Endothelial cell of umbilical vein (primary cell): ENCODE results near the gene RGS19. TPM values are rescaled to one million over a fixed set of nuclear protein-coding genes. Genes with fewer than 3 reads are reported as not detected.

ENCODE experiments used
- BruUV-seq: library from RNA; stranded (reverse); fragments of 400-500 nt; replicated peaks from 2 replicates; lab custom pipeline; 2021; lab: Mats Ljungman, UMichigan
- CTCF ChIA-PET: fragments of 300-600, 350-600 bp; sonication (Branson Sonifier 250); formaldehyde crosslinking; loops from one replicate; lab custom pipeline; 2021; ENCODE audit warnings: antibody characterized with exemption, inconsistent platforms; lab: Charles Lee
- POLR2A ChIA-PET: fragments of 300-600, 350-600 bp; sonication (Branson Sonifier 250); formaldehyde crosslinking; loops from one replicate; lab custom pipeline; 2021; ENCODE audit warnings: antibody characterized with exemption, inconsistent platforms; lab: Charles Lee
- DNase-seq: peaks from one replicate; pipeline ENCODE4 v3.0.0-alpha.2; 2011; ENCODE audit warnings: low read depth, low spot score
- FAIRE-seq: peaks from 2 replicates; lab custom pipeline; 2011; peaks lifted over from hg19 to GRCh38; lab: Jason Lieb, UNC
- H2AFZ ChIP-seq: 2 replicates; pipeline ENCODE4 v1.6.0; 2012; ENCODE audit warnings: low read depth, low read length, control low read depth, inconsistent platforms
- H3K27ac ChIP-seq: 2 replicates; pipeline ENCODE4 v1.5.1; 2011; ENCODE audit warnings: low read depth, mild to moderate bottlenecking, control low read depth, low read length, moderate library complexity; ENCODE audit not compliant: insufficient read depth
- H3K27me3 ChIP-seq, 2 experiments: 2 replicates each; pipeline versions ENCODE4 v1.6.0 to v1.6.1; 2011; ENCODE audit warnings: low read length in 2 of 2, mixed read lengths in 1 of 2; ENCODE audit not compliant: control insufficient read depth in 2 of 2, insufficient read depth in 2 of 2
- H3K36me3 ChIP-seq, 2 experiments: 2 replicates in 1 of 2; 3 replicates in 1 of 2; pipeline ENCODE4 v1.5.1; 2011; ENCODE audit warnings: low read length in 2 of 2, mild to moderate bottlenecking in 1 of 2, moderate library complexity in 1 of 2; ENCODE audit not compliant: control insufficient read depth in 2 of 2, insufficient read depth in 2 of 2; ENCODE audit errors: extremely low read depth in 1 of 2
- H3K4me1 ChIP-seq: 3 replicates; pipeline ENCODE4 v1.5.1; 2011; ENCODE audit warnings: mild to moderate bottlenecking, low read length; ENCODE audit not compliant: control insufficient read depth, insufficient read depth; ENCODE audit errors: extremely low read depth
- H3K4me2 ChIP-seq: 2 replicates; pipeline ENCODE4 v1.6.1; 2011; ENCODE audit warnings: low read length, control low read depth, mixed read lengths; ENCODE audit not compliant: insufficient read depth
- H3K4me3 ChIP-seq, 3 experiments: fragments of 200-600 bp in 1 of 3; sonication (generic), shearing (Covaris generic) in 1 of 3; replicated peaks in 1 of 3; 2 replicates each; pipeline ENCODE4 v1.5.1; 2011 to 2016; ENCODE audit warnings: control low read depth in 3 of 3, low read length in 3 of 3, mild to moderate bottlenecking in 2 of 3, inconsistent platforms in 1 of 3, low read depth in 1 of 3, moderate library complexity in 1 of 3; ENCODE audit not compliant: insufficient read depth in 1 of 3
- H3K79me2 ChIP-seq: 2 replicates; pipeline ENCODE4 v1.6.0; 2012; ENCODE audit warnings: low read length, inconsistent platforms; ENCODE audit not compliant: control insufficient read depth, insufficient read depth
- H3K9ac ChIP-seq: replicated peaks from 2 replicates; pipeline ENCODE3; 2011; ENCODE audit warnings: low read length, control low read depth; ENCODE audit not compliant: insufficient read depth; ENCODE audit errors: extremely low read depth
- H3K9me1 ChIP-seq: replicated peaks from 3 replicates; pipeline ENCODE4 v1.6.0; 2011; ENCODE audit warnings: mild to moderate bottlenecking, low read length; ENCODE audit not compliant: control insufficient read depth, insufficient read depth; ENCODE audit errors: extremely low read depth
- H3K9me3 ChIP-seq: replicated peaks from 2 replicates; pipeline ENCODE4 v1.5.1; 2012; ENCODE audit warnings: low read length, inconsistent platforms; ENCODE audit not compliant: control insufficient read depth, insufficient read depth
- H4K20me1 ChIP-seq: replicated peaks from 2 replicates; pipeline ENCODE3; 2011; ENCODE audit warnings: mild to moderate bottlenecking, low read length; ENCODE audit not compliant: control insufficient read depth, insufficient read depth; ENCODE audit errors: extremely low read depth
- CTCF ChIP-seq, 2 donors: IDR thresholded peaks; 1 replicate in 1 of 2; 2 replicates in 1 of 2; pipeline ENCODE4 v1.5.1; 2011; ENCODE audit warnings: low read length in 2 of 2, mild to moderate bottlenecking in 2 of 2, moderate library complexity in 2 of 2, control low read depth in 1 of 2, inconsistent platforms in 1 of 2, low read depth in 1 of 2; ENCODE audit not compliant: insufficient read depth in 1 of 2; ENCODE audit errors: extremely low read depth in 1 of 2
- EZH2 ChIP-seq: IDR thresholded peaks from 2 replicates; pipeline ENCODE4 v1.6.1; 2012; ENCODE audit warnings: borderline replicate concordance, low read depth, mild to moderate bottlenecking, moderate library complexity, low read length, inconsistent platforms; ENCODE audit not compliant: severe bottlenecking
- FOS ChIP-seq: IDR thresholded peaks from 2 replicates; pipeline ENCODE4 v1.6.1; 2011; ENCODE audit warnings: mild to moderate bottlenecking, low read length, moderate library complexity, borderline replicate concordance; ENCODE audit not compliant: insufficient read depth
- GATA2 ChIP-seq: IDR thresholded peaks from 2 replicates; pipeline ENCODE4 v1.7.0; 2011; ENCODE audit warnings: low read depth, mild to moderate bottlenecking, moderate library complexity, mixed read lengths, low read length; ENCODE audit not compliant: insufficient read length, insufficient read depth
- JUN ChIP-seq: IDR thresholded peaks from 2 replicates; pipeline ENCODE4 v1.6.1; 2011; ENCODE audit warnings: borderline replicate concordance, low read depth; ENCODE audit not compliant: insufficient read length, insufficient read depth
- MAX ChIP-seq: IDR thresholded peaks from 2 replicates; pipeline ENCODE4 v1.6.1; 2011; ENCODE audit not compliant: insufficient read depth, insufficient read length
- MYC ChIP-seq: IDR thresholded peaks from one replicate; pipeline ENCODE4 v1.6.1; 2011; ENCODE audit warnings: mild to moderate bottlenecking, low read depth, low read length
- POLR2A ChIP-seq: IDR thresholded peaks from 2 replicates; pipeline ENCODE4 v1.6.1; 2012; ENCODE audit warnings: low read depth, mild to moderate bottlenecking, control low read depth, low read length
- POLR2AphosphoS5 ChIP-seq: IDR thresholded peaks from 2 replicates; pipeline ENCODE4 v1.6.1; 2012; ENCODE audit warnings: low read depth, mild to moderate bottlenecking, control low read depth, low read length, moderate library complexity; ENCODE audit not compliant: insufficient read depth
- dilution Hi-C: fragments of 300-500 bp; cut with MboI; formaldehyde crosslinking; loops from one replicate; pipeline ENCODE4 v1.15.0; 2019; ENCODE audit warnings: low sequenced_read_pairs; ENCODE audit not compliant: extremely low pct_ligation_motif_present
- intact Hi-C: fragments of 100-400 bp; cut with micrococcal nuclease; formaldehyde crosslinking; loops from one replicate; pipeline ENCODE4 v1.10.0; 2022
- polyA plus RNA-seq, 4 experiments: library from polyadenylated mRNA; depleted of rRNA in 3 of 4; stranded (reverse) in 3 of 4; unstranded in 1 of 4; fragments of >200 nt; gene quantifications; 2 replicates each; pipeline versions ENCODE4 v1.2.1 to v1.2.3, GENCODE V29; 2011 to 2012; ENCODE audit warnings: missing spikeins in 1 of 4
- total RNA-seq: library from RNA; stranded (reverse); gene quantifications from 2 replicates; pipeline ENCODE4 v1.2.3, GENCODE V29; 2021

RGS19 gene
- total and polyA plus RNA-seq, 2 donors (not counting 3 experiments of a cell fraction or from before 2014, with no cell fraction given), result 27.8 to 33.7 TPM

- no peaks in the 10 kb centered on the region for H3K27me3 ChIP-seq
- no peak for TF ChIP-seq GATA2
- no peak for TF ChIP-seq POLR2AphosphoS5
- BruUV-seq, result no TSS peak
- POLR2A ChIA-PET, result no interaction called here
- no peaks in the 10 kb centered on the region for H4K20me1 ChIP-seq
- H3K9me3 ChIP-seq, result no peaks in the 10 kb centered on the region
- no peak overlapping the region for H3K27ac ChIP-seq
- DNase-seq, result no peak
- H3K36me3 ChIP-seq, result no peaks in the 10 kb centered on the region
- dilution Hi-C loops (no loop called here), intact Hi-C loops (no loop called here)
- H3K4me2 ChIP-seq, result no peak overlapping the region
- H3K9me1 ChIP-seq, result no peaks in the 10 kb centered on the region
- no peak overlapping the region for H3K9ac ChIP-seq
- H3K79me2 ChIP-seq, result no peaks in the 10 kb centered on the region
- CTCF ChIA-PET, result interaction anchor here (1.5 to 1.6 kb wide), 2 partner anchors 12 to 76 kb away, joined by 6 to 9 read pairs; no protein-coding TSS in a partner anchor
- no peaks in the 10 kb centered on the region for H3K4me1 ChIP-seq
- no peak overlapping the region for H2AFZ ChIP-seq
- H3K4me3 ChIP-seq, result no peak overlapping the region
- no peak for FAIRE-seq
Measured at GRCh38 chr20:64114356-64114971, 35.1 kb upstream of the RGS19 start.

GRCh38 chr20:64113796-64114355 is 34.6 kb upstream of the RGS19 start:
- H3K9ac ChIP-seq, result no peak overlapping the region
- H3K27me3 ChIP-seq, result no peaks in the 10 kb centered on the region
- BruUV-seq, result no TSS peak
- no peak overlapping the region for H3K27ac ChIP-seq
- no peak for DNase-seq
- H3K79me2 ChIP-seq, result no peaks in the 10 kb centered on the region
- dilution Hi-C loops (no loop called here), intact Hi-C loops (no loop called here)
- no peaks in the 10 kb centered on the region for H3K9me1 ChIP-seq
- ChIA-PET CTCF (interaction anchor here (1.0 to 1.5 kb wide), 2 partner anchors 11 to 75 kb away, joined by 3 to 6 read pairs; no protein-coding TSS in a partner anchor), POLR2A (no interaction called here)
- no peaks in the 10 kb centered on the region for H3K4me1 ChIP-seq
- H3K4me2 ChIP-seq, result no peak overlapping the region
- no peak overlapping the region for H3K4me3 ChIP-seq
- H3K9me3 ChIP-seq, result no peaks in the 10 kb centered on the region
- H2AFZ ChIP-seq, result no peak overlapping the region
- H4K20me1 ChIP-seq, result no peaks in the 10 kb centered on the region
- FAIRE-seq, result no peak
- H3K36me3 ChIP-seq, result no peaks in the 10 kb centered on the region
- no peak for TF ChIP-seq POLR2A
- no peak for TF ChIP-seq CTCF (IDR thresholded peaks at IDR 0.05; ENCODE audit: extremely low read depth in 1 of 2, insufficient read depth in 1 of 2, low read depth in 1 of 2, low read length in 2 of 2)
- no peak for TF ChIP-seq MAX
- TF ChIP-seq MYC, result no peak
- TF ChIP-seq GATA2, result no peak
- no peak for TF ChIP-seq POLR2AphosphoS5
- no peak for TF ChIP-seq FOS
- no peak for TF ChIP-seq EZH2
- TF ChIP-seq JUN, result no peak
